HL-60/S4 treated with retinoic acid at 250 ng/mL for 4 days and 3 days (cell line): ENCODE results near the gene FXYD3.

Source experiments
- in situ Hi-C: fragments of 300-500 bp; cut with MboI; formaldehyde crosslinking; loops from 2 replicates; pipeline ENCODE4 v1.7.0; 2022; ENCODE audit warnings: low sequenced_read_pairs

FXYD3 gene

DNA sequence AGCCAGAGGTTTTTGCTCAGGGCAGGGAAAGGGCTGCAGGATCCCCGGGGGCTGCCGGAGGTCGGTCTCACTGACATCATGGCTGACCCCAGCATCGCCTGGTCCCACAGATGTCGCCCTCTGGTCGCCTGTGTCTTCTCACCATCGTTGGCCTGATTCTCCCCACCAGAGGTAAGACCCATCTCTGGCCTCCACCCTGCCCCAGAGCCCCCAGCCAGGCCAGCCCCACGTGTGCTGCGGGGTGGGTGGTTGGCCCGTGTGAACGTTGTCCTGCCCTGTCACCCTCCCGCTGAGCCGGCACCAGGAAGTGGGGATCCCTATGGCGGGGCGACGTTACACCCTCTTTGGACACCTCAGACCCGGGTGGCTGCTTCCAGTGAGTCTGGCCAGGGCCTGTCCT is 39.8 kb downstream of the FXYD3 start:
- in situ Hi-C loops: no loop called here

DNA sequence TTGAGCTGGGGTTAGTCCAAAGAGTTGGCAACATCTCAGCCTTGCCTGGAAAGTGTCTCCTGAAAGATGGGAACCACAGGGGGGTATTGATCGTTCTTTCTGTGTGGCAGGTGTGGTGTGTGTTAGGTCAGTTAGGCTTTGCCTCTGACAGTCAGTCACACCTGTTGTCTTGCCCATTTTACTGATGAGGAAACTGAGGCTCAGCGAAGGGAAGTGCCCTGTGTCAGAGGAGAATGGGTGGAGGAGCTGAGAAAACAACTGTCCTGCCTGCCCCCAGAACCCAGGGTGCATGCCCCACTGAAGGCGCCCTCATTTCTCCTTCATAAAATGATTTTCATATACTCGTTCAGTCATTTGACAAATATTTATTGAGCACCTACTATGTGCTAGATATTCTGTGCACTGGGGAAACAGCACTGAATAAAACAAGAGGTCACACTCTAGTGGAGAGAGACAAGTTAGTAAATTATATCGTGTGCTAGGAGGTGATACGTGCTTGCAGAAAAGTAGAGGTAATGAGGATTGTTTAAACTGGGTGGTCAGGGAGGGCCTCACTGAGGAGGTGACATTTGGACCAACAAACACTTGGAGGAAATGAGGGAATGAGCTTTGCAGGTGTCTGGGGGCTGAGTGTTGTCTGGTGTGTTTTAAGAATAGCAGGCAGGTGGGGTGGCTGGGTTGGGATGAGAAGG is 40.5 kb downstream of the FXYD3 start:
- in situ Hi-C loops: no loop called here

DNA sequence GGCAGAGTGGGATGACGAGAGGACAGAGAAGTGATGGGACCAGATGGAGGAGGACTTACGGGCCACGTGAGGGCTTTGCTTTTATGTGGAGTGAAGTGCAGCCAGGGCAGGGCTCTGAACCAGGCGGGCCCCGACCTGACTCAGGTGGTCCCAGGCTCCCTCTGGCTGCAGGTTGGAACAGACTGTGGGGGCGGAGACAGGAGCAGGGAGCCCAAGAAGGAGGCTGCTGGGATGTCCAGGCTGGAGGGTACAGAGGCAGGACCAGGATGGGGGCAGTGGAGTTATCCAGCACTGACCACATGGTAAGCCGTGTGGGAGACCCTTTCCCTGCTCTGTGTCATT is 41.0 kb downstream of the FXYD3 start:
- in situ Hi-C loops: no loop called here

DNA sequence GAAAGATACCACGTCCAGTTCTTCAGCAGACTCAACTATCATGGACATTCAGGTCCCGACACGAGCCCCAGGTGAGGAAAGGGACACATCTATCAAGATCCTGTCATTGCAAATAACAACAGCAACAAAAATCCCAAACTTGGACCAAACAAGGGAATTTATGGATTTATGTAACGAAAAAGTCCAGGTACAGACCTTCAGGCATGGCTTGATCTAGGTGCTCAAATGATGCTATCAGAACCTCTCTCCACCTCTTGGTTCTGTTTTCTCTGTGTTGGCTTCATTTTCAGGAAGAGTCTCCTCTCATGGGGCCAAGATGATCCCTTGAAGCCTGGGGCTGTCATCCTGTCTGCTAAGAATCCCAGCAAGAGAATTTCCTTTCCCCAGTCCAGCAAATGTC is 41.8 kb downstream of the FXYD3 start:
- in situ Hi-C loops: no loop called here

DNA sequence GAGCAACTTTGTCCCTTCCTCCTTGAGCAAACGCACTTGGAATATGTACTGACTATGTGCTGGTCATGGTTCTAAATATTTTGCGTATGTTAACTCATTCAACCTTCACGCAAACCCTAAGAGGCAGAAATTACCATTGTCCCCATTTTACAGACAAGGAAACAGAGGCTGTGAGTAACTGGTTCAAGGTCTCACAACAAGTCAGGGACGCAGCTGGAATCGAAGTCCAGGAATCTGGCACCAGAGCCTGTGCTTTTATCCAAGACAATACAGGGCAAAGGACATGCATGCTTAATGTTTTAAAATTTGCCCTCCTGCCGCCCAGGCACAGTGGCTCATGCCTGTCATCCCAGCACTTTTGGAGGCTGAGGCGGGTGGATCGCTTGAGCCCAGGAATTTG is 44.0 kb downstream of the FXYD3 start:
- in situ Hi-C loops: no loop called here

DNA sequence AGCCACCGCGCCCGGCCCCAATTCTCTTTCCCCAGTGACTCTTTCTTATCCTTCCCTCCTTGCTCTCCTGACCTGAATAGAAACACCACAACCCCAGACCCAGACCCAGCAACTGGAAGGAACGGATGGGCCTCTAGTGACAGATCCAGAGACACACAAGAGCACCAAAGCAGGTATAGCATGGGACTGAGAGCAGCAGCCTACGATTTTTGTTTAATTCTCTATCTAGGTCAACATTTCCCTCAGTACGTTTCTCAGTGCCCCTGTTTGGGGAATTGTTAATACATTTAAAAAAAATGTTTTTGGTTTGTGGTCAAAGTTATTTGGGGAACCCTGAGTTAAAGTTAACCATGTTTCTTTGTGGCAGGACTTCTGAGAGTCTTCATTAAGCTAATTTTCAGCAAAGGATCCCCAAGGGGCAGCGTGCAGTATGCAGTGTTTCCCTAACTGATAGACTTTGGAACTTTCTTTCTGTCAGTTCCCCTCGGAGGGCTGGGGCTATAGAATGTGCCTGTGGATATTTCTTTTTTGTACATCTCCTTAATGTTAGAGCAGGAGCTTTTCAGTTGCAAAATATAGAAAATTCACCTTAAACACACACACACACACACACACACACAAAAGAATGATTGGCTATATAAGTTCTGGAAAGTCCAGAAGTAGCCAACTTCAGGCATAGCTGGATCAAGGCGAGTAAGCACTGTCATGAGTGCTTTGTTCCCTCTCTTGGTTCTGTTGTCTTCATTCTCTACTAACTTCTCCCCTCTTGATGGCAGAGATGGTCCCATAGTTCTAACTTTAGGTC is 45.2 kb downstream of the FXYD3 start:
- in situ Hi-C loops: no loop called here

DNA sequence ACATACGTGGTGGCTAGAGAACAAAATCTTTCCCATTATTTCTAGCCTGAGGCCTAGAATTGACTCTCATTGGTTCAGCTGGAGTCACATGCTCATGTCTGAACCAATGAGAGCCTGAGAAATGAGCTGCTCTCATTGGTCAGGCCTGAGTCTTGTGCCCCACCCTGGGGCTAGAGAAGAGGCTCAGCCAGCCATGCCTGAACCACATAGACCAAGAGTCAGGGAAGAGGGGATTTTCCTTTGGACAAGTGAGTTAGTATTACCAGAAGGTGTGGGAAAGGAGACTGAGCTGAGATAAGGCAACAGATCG is 45.8 kb downstream of the FXYD3 start:
- in situ Hi-C loops: no loop called here

DNA sequence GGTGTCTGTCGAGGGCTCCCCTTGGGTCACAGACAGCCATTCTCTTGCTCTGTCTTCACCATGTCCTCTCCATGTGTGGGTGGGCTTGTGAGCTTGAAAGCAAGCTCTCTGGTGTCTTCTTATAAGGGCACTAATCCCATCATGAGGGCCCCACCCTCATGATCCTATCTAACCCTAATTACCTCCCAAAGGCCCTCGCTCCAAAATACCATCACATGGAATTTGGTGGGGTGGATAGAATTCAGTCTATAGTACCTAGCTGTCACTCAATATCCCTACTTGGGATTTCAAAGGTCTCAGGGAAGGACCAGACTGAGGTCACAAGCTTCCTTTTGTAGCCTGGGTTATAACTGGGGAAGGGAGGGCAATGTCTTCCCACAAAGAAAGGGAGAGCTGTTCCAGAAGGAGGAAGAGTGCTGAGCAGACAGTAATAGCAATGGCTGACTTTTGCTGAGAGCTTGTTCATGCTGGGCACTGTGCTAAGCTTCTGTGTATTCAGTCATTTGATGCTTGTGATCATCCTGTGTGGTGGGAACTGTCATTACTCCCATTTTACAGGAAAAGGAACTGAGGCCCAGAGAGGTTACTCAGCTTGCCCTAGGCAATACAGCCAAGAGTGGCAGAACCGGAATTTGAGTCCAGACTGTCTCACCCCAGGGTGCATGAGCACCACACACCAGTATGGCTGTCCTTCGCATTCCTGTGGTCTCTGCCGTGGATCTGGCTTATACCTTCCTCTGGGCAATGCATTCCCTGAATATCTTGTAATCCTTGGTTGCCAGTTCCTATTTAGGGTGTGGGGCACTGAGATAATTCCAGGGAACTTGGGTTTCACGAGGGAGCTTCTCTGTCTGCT is 47.1 kb downstream of the FXYD3 start:
- in situ Hi-C loops: no loop called here

DNA sequence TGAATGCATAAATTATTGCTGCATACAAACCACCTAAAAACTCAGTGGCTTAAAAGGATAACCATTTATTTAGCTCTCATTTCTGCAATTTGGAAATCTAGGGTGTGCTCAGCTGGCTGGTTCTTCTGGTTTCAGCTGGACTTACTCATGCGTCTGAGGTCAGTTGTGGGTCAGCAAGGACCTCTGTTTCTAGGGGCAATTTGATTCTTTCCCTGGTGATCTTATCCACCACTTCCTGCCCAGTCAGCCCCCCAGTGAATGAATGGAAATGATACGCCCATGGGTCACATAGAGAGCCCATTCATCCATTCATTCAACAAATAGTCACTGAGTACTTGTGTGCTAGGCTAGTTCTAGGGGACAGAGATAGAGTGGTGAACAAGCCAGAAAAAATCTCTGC is 48.8 kb downstream of the FXYD3 start:
- in situ Hi-C loops: no loop called here

DNA sequence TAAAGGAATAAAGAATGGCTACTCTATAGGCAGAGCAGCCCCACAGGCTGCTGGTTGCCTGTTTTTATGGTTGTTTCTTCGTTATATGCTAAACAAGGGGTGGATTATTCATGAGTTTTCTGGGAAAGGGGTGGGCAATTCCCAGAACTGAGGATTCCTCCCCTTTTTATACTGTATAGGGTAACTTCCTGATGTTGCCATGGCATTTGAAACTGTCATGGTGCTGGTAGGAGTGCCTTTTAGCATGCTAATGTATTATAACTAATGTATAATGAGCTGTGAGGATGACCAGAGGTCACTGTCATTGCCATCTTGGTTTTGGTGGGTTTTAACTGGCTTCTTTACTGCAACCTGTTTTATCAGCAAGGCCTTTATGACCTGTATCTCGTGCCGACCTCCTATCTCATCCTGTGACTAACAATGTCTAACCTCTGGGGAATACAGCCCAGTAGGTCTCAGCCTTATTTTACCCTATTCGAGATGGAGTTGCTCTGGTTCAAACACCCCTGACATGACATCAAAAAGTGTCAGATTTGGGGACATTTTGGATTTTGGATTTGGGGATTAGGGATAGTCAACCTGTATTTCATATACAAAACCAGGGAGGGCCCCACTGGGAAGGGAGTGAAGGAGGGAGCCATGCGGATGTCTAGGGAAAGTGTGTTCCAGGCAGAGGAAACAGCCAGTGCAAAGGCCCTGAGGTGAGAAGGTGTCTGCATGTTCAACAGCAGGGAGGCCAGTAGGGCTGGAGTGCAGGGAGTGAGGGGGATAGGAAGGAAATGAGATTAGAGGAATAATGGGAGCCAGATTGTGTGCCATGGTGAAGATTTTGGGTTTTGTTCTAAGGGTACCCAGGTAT is 49.8 kb downstream of the FXYD3 start:
- in situ Hi-C loops: no loop called here

DNA sequence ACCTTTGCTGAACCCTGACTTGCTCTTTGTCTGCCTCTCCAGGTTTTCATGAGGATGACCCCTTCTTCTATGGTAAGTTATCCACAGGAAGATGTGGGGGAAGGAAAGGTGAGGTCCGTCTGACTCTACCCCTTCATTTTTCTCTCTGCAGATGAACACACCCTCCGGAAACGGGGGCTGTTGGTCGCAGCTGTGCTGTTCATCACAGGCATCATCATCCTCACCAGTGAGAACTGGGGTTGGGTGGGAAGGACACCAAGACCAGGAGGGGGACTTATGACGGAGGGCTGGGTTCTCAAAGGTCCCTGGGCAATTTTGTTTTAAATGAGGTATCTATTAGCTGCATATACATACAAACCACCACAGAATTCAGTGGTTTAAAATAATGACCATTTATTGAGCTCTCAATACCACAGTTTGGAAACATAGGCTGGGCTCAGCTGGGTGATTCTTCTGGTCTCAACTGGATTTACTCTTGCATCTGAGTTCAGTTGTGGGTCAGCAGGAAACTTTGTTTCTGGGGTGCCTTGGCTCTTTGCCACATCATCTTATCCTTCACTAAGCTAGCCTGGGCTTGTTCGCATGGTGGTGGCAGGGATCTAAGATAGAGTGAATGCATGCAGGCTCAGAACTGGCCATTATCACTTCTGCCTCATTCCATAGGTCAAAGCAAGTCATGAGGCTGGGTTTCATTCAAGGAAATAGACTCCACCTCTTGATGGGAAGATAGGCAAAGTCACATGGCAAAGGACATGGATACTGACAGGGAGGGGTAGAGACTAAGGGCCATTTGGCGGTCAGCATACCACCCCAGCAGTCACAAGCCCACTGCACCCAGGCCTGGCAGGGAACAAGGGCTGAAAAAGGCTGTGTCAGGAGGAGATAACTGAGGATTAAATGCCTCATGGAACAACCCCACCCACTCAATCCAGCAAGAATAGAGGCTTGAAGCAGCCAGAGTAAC is 50.8 kb downstream of the FXYD3 start:
- in situ Hi-C loops: no loop called here

DNA sequence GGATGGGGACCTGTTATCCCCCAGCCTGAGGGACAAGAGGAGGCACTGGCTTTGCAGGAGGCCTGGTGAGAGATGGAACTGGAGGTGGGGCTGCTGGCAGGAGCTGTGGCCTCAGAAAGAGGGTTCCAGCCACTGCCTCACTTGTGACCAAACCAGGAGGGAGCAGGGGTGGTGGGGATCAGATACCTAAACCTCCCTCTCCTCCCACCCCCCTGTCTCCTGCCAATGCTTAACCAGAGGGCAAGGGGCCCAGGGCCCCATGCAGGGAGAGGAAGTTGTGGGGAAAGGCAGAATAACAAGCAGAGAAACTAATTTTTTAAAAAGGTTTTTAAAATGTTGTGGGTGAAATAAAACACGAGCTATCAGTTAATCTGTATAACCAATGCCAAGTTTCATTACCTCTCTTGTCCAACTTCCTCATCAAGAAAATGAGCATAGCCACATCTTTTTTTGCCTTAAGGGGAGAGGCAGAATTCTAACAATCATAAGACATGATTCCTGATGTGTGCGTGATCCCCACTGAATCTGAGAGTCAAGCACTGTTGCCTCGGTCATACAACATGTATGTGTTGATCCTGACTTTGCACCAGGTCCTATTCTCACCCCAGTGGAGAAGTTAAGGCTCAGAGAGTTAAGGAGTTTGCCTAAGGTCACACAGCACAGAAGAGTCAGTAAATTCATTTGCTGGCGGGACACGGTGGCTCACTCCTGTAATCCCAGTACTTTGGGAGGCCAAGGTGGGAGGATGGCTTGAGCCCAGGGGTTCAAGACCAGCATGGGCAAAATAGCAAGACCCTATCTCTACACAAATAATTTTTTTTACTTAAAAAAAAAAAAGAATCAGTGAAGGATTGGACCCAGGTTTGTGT is 51.9 kb downstream of the FXYD3 start:
- in situ Hi-C loops: no loop called here

DNA sequence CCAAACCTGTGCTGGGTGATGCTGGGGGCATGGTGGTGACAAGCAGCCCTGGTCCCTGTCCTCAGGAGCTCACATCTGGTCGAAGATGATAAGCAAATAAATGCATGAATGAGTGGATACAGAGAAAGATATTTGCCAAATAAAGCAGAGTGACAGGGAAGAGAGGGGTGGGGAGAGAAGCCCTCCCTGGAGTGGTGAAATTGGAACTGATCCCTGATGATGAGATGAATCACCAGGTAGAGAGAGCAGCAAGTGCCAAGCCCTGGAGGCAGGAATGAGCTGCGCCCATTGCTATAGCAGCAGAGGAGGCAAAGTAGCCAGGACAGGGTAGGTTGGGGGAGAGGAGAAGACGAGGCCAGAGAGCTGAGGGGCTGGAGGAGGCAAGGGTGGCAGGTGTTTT is 52.6 kb downstream of the FXYD3 start:
- in situ Hi-C loops: no loop called here

DNA sequence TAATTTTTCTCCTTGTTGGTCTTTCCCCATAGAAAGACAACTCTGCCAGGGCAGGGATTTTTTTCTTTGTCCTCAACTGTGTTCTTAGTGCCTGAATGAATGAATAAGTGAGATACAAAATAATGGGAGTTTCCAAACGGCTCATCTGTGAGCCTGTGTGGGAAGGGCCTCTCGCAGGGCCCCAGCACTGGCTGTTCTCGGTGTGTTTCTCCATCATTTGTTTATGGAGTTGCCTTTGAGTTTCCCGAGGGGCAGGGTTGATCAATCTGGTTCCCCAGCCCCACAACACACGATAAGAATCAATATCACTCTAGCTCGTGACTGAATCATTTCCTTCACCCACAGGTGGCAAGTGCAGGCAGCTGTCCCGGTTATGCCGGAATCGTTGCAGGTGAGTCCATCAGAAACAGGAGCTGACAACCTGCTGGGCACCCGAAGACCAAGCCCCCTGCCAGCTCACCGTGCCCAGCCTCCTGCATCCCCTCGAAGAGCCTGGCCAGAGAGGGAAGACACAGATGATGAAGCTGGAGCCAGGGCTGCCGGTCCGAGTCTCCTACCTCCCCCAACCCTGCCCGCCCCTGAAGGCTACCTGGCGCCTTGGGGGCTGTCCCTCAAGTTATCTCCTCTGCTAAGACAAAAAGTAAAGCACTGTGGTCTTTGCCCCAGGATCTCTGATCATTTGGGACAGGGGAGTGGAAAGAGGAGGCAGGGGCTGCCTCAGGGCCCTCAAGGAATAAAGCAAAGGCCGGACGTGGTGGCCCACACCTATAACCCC is 53.8 kb downstream of the FXYD3 start:
- in situ Hi-C loops: no loop called here

DNA sequence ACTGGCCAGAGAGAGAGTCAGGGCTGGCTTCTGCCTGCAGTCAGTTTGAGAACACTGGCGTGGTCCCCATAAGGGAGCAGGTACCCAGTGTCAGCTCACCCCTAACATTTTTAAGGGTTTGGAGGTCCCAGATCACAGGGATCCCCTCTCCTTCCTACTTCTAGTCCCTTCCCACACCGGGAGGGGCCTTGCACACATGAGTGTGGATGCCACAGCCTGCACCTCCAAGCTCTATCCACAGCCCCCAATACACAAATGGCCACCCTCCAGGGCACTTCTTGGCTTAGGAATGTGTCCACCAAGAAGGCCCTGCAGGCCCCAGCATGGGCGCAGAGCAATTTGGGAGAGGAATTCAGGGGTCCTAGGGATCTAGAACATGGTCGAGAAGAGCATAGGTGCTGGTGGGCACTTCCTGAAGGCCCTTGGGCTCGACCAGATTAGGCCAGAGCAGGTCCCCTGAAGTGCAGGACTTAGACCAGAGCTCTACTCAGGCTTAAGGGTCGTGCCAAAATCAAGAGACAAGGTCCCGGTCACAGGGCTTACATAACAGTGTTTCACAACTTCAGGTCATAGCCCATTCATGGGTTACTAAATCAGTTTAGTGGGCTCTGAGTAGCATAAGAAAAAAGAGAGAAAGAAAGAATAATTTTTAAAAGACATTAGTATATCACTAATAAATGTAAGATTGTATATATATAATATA is 54.9 kb downstream of the FXYD3 start:
- in situ Hi-C loops: no loop called here

DNA sequence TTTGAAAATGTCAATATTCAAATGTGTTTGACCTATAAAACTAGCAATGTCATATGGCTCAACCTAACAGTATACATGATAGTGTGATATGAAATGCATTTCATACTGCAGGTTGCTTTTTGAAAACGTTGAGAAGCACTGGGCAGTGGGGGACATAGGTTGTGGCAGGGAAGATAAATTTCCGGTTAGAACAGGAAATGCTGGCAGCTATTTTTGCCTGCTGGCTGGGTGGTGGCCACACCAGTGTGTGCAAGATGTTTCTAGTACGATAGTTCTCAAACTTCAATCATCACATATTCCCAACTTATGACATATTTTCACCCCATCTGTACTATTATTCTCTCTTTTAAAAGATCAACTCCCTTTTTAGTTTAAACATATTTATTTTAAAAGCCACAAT is 56.1 kb downstream of the FXYD3 start:
- in situ Hi-C loops: no loop called here
